ENCODE results near the gene SPATA31D1.

DNA sequence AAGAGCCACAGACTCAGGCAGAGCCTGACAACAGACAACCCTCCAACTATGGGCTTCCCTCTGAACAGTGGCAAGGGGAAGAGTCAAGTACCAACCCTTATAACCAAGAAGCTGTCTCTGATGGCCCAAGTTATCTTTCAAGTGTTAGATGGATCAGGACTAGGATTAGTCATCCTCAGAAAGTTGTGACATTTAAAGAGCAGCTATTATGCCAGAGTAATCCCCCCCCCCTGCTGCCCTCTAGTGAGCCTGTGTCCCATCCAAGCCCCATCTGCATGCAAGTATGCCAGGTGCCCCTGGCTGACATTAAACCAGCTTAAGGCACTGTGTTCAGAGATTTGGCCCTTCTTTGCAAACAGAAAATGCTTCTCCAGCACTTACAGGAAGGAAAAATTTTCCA, 16.8 kb upstream of the SPATA31D1 start:
- TF ChIP-seq EP300 (IDR thresholded peaks at IDR 0.05) (no peak), CTCF (IDR thresholded peaks at IDR 0.05) (no peak), POLR2A (IDR thresholded peaks at IDR 0.05) (no peak), POLR2AphosphoS5 (IDR thresholded peaks at IDR 0.05) (no peak)
